HEK293 (cell line): ENCODE results near the gene SLC17A3.
A peak's percentile ranks its signal among the peaks of the same experiment; 100 is the strongest.

ENCODE experiments used
- CTCF ChIA-PET: fragments of 350-600 bp; formaldehyde crosslinking; extraction: SDS; loops from one replicate; lab custom pipeline; 2021; ENCODE audit warnings: antibody characterized with exemption; lab: Yijun Ruan, JAX
- POLR2A ChIA-PET: fragments of 300-600 bp; formaldehyde crosslinking; extraction: SDS; loops from one replicate; lab custom pipeline; 2020; ENCODE audit warnings: antibody characterized with exemption, inconsistent platforms; lab: Yijun Ruan, JAX
- H3K27ac ChIP-seq: fragments of 200-500 bp; sonication (Bioruptor generic); 2 replicates; pipeline ENCODE4 v1.5.1; 2014; ENCODE audit warnings: low read depth, low read length, control low read depth, inconsistent platforms; ENCODE audit errors: extremely low read depth
- H3K36me3 ChIP-seq, 2 experiments: fragments of 200-500 bp in 1 of 2; sonication (Bioruptor generic) in 1 of 2; 1 replicate in 1 of 2; 2 replicates in 1 of 2; pipeline ENCODE4 v1.5.1; 2014 to 2017; ENCODE audit warnings: inconsistent platforms in 2 of 2, low read length in 2 of 2; ENCODE audit not compliant: control insufficient read depth in 2 of 2, insufficient read depth in 1 of 2
- H3K4me1 ChIP-seq: fragments of 200-500 bp; sonication (Bioruptor generic); 2 replicates; pipeline ENCODE4 v1.5.1; 2014; ENCODE audit warnings: mild to moderate bottlenecking, low read length, inconsistent platforms; ENCODE audit not compliant: control insufficient read depth, insufficient read depth
- H3K4me3 ChIP-seq: 2 replicates; pipeline ENCODE4 v1.5.1; 2011; ENCODE audit warnings: low read depth, mild to moderate bottlenecking, control low read depth, low read length, moderate library complexity
- H3K9me3 ChIP-seq: fragments of 200-500 bp; sonication (Bioruptor generic); 2 replicates; pipeline ENCODE4 v1.5.1; 2014; ENCODE audit warnings: low read depth, low read length, inconsistent platforms; ENCODE audit not compliant: control insufficient read depth, insufficient read depth
- FEZF1 ChIP-seq: fragments of 450-650 bp; formaldehyde crosslinking; IDR thresholded peaks from 2 replicates; pipeline ENCODE4 v1.5.1; 2016; ENCODE audit warnings: missing biosample characterization, missing genetic modification characterization
- GLI2 ChIP-seq: fragments of 450-650 bp; formaldehyde crosslinking; IDR thresholded peaks from 2 replicates; pipeline ENCODE4; 2017; ENCODE audit warnings: missing biosample characterization, missing genetic modification characterization, low read depth, borderline replicate concordance
- KLF9 ChIP-seq: fragments of 450-650 bp; formaldehyde crosslinking; IDR thresholded peaks from 2 replicates; pipeline ENCODE4 v1.5.1; 2016; ENCODE audit warnings: missing biosample characterization, missing genetic modification characterization, low read depth
- MYNN ChIP-seq: fragments of 450-650 bp; formaldehyde crosslinking; IDR thresholded peaks from 2 replicates; pipeline ENCODE4 v1.5.1; 2016; ENCODE audit warnings: missing biosample characterization, missing genetic modification characterization, borderline replicate concordance
- MZF1 ChIP-seq: fragments of 450-650 bp; formaldehyde crosslinking; IDR thresholded peaks from 2 replicates; pipeline ENCODE4 v1.5.1; 2017; ENCODE audit warnings: missing biosample characterization, missing genetic modification characterization, borderline replicate concordance
- SALL2 ChIP-seq: fragments of 450-650 bp; formaldehyde crosslinking; IDR thresholded peaks from 2 replicates; pipeline ENCODE4 v1.5.0; 2017; ENCODE audit warnings: missing biosample characterization, mild to moderate bottlenecking, missing genetic modification characterization, borderline replicate concordance
- ZBTB48 ChIP-seq: fragments of 450-650 bp; formaldehyde crosslinking; IDR thresholded peaks from 2 replicates; pipeline ENCODE4 v1.5.1; 2016; ENCODE audit warnings: missing biosample characterization, missing genetic modification characterization
- ZFP37 ChIP-seq: fragments of 450-650 bp; formaldehyde crosslinking; IDR thresholded peaks from 2 replicates; pipeline ENCODE4 v1.5.1; 2016; ENCODE audit warnings: missing biosample characterization, missing genetic modification characterization
- ZNF155 ChIP-seq: fragments of 450-650 bp; formaldehyde crosslinking; IDR thresholded peaks from 2 replicates; pipeline ENCODE4 v1.5.1; 2016; ENCODE audit warnings: missing biosample characterization, missing genetic modification characterization
- ZNF211 ChIP-seq: fragments of 450-650 bp; formaldehyde crosslinking; IDR thresholded peaks from 2 replicates; pipeline ENCODE4 v1.5.1; 2016; ENCODE audit warnings: low read depth, missing biosample characterization, missing genetic modification characterization
- ZNF416 ChIP-seq: fragments of 450-650 bp; formaldehyde crosslinking; IDR thresholded peaks from 2 replicates; pipeline ENCODE4 v1.5.1; 2016; ENCODE audit warnings: missing biosample characterization, missing genetic modification characterization
- ZNF514 ChIP-seq: fragments of 450-650 bp; formaldehyde crosslinking; IDR thresholded peaks from 2 replicates; pipeline ENCODE4 v1.5.1; 2016; ENCODE audit warnings: missing biosample characterization, missing genetic modification characterization
- ZNF555 ChIP-seq: fragments of 450-650 bp; formaldehyde crosslinking; conservative IDR thresholded peaks from 2 replicates; pipeline ENCODE4 v1.5.1; 2017; ENCODE audit warnings: missing biosample characterization, mild to moderate bottlenecking, missing genetic modification characterization, inconsistent platforms
- ZNF585B ChIP-seq: fragments of 450-650 bp; formaldehyde crosslinking; IDR thresholded peaks from 2 replicates; pipeline ENCODE4 v1.5.1; 2016; ENCODE audit warnings: missing biosample characterization, missing genetic modification characterization
- ZNF610 ChIP-seq: fragments of 450-650 bp; formaldehyde crosslinking; IDR thresholded peaks from 2 replicates; pipeline ENCODE4 v1.5.1; 2016; ENCODE audit warnings: missing biosample characterization, missing genetic modification characterization, borderline replicate concordance
- ZNF701 ChIP-seq: fragments of 450-650 bp; formaldehyde crosslinking; IDR thresholded peaks from 2 replicates; pipeline ENCODE4 v1.5.1; 2016; ENCODE audit warnings: missing biosample characterization, missing genetic modification characterization
- ZNF768 ChIP-seq: fragments of 450-650 bp; formaldehyde crosslinking; IDR thresholded peaks from 2 replicates; pipeline ENCODE4 v1.5.1; 2018; ENCODE audit warnings: missing biosample characterization, mild to moderate bottlenecking, missing genetic modification characterization
- ZNF792 ChIP-seq: fragments of 450-650 bp; formaldehyde crosslinking; IDR thresholded peaks from 2 replicates; pipeline ENCODE4 v1.5.1; 2016; ENCODE audit warnings: missing biosample characterization, missing genetic modification characterization
- TF ChIP-seq, protein P1 (sequence below): fragments of 450-650 bp; formaldehyde crosslinking; IDR thresholded peaks from 2 replicates; pipeline ENCODE4 v1.5.1; 2016; ENCODE audit warnings: missing biosample characterization, missing genetic modification characterization, low read depth
- TF ChIP-seq, protein P2 (sequence below): fragments of 450-650 bp; IDR thresholded peaks from 2 replicates; pipeline ENCODE4 v1.5.1; 2018; ENCODE audit warnings: missing biosample characterization, mild to moderate bottlenecking, missing genetic modification characterization
- TF ChIP-seq, protein P3 (sequence below): fragments of 450-650 bp; formaldehyde crosslinking; IDR thresholded peaks from 2 replicates; pipeline ENCODE4 v1.5.1; 2016; ENCODE audit warnings: missing biosample characterization, missing genetic modification characterization
- TF ChIP-seq, protein P4 (sequence below): fragments of 450-650 bp; formaldehyde crosslinking; IDR thresholded peaks from 2 replicates; pipeline ENCODE4 v1.5.1; 2017; ENCODE audit warnings: missing biosample characterization, missing genetic modification characterization

SLC17A3 gene

GRCh38 chr6:25862199-25862598 lies 11.8 kb downstream of the SLC17A3 start:
- ChIA-PET CTCF (interaction anchor here (0.7 to 1.7 kb wide), 3 partner anchors 74 to 131 kb away, joined by 3 to 6 read pairs (median 4); no protein-coding TSS in a partner anchor), POLR2A (no interaction called here)
- H3K4me1 ChIP-seq: no peaks in the 10 kb centered on the region
- H3K4me3 ChIP-seq: no peak overlapping the region
- no peak overlapping the region for H3K27ac ChIP-seq
- H3K9me3 ChIP-seq: no peaks in the 10 kb centered on the region
- H3K36me3 ChIP-seq: no peaks in the 10 kb centered on the region
- no peak for TF ChIP-seq ZBTB48 (tag by site-specific recombination)
- TF ChIP-seq, protein P1, sequence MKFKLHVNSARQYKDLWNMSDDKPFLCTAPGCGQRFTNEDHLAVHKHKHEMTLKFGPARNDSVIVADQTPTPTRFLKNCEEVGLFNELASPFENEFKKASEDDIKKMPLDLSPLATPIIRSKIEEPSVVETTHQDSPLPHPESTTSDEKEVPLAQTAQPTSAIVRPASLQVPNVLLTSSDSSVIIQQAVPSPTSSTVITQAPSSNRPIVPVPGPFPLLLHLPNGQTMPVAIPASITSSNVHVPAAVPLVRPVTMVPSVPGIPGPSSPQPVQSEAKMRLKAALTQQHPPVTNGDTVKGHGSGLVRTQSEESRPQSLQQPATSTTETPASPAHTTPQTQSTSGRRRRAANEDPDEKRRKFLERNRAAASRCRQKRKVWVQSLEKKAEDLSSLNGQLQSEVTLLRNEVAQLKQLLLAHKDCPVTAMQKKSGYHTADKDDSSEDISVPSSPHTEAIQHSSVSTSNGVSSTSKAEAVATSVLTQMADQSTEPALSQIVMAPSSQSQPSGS (tag by site-specific recombination): peak; percentile 61
- no peak for TF ChIP-seq ZNF155 (tag by site-specific recombination)

GRCh38 chr6:25852756-25853155 lies 21.3 kb downstream of the SLC17A3 start:
- no peak overlapping the region for H3K4me3 ChIP-seq
- no peaks in the 10 kb centered on the region for H3K9me3 ChIP-seq
- no peak for TF ChIP-seq ZNF792
- TF ChIP-seq ZNF585B (tag by site-specific recombination): no peak
- TF ChIP-seq ZNF555 (tag by site-specific recombination): no peak
- TF ChIP-seq, protein P2, sequence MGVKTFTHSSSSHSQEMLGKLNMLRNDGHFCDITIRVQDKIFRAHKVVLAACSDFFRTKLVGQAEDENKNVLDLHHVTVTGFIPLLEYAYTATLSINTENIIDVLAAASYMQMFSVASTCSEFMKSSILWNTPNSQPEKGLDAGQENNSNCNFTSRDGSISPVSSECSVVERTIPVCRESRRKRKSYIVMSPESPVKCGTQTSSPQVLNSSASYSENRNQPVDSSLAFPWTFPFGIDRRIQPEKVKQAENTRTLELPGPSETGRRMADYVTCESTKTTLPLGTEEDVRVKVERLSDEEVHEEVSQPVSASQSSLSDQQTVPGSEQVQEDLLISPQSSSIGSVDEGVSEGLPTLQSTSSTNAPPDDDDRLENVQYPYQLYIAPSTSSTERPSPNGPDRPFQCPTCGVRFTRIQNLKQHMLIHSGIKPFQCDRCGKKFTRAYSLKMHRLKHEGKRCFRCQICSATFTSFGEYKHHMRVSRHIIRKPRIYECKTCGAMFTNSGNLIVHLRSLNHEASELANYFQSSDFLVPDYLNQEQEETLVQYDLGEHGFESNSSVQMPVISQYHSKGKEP (tag by site-specific recombination): no peak
- no peak for TF ChIP-seq ZNF211 (tag by site-specific recombination)
- TF ChIP-seq, protein P1 (tag by site-specific recombination): no peak
- no peak for TF ChIP-seq ZFP37 (tag by site-specific recombination)
- TF ChIP-seq ZNF514 (tag by site-specific recombination): no peak
- no peak for TF ChIP-seq KLF9 (tag by site-specific recombination)
- no peak for TF ChIP-seq MZF1 (tag by site-specific recombination)
- no peak for TF ChIP-seq GLI2 (tag by site-specific recombination)
- no peak for TF ChIP-seq ZNF416 (tag by site-specific recombination)
- TF ChIP-seq SALL2: no peak
- no peak for TF ChIP-seq ZNF768 (tag by site-specific recombination)
- no peak for TF ChIP-seq ZNF701 (tag by site-specific recombination)
- ChIA-PET CTCF (interaction anchor here (0.6 kb wide), 1 partner anchor 1645 kb away, joined by 4 read pairs; no protein-coding TSS in a partner anchor), POLR2A (no interaction called here)
- H3K27ac ChIP-seq: no peak overlapping the region
- no peaks in the 10 kb centered on the region for H3K36me3 ChIP-seq
- no peaks in the 10 kb centered on the region for H3K4me1 ChIP-seq

- ChIA-PET POLR2A (interaction anchor here (0.7 kb wide), 1 partner anchor 272 kb away, joined by 3 read pairs; no protein-coding TSS in a partner anchor), CTCF (interaction anchor here (0.7 kb wide), 1 partner anchor 587 kb away, joined by 3 read pairs; no protein-coding TSS in a partner anchor)
- Histone ChIP-seq H3K9me3 (no peaks in the 10 kb centered on the region), H3K4me1 (no peaks in the 10 kb centered on the region), H3K36me3 (no peaks in the 10 kb centered on the region), H3K27ac (no peak overlapping the region), H3K4me3 (no peak overlapping the region)
- TF ChIP-seq, protein P3, sequence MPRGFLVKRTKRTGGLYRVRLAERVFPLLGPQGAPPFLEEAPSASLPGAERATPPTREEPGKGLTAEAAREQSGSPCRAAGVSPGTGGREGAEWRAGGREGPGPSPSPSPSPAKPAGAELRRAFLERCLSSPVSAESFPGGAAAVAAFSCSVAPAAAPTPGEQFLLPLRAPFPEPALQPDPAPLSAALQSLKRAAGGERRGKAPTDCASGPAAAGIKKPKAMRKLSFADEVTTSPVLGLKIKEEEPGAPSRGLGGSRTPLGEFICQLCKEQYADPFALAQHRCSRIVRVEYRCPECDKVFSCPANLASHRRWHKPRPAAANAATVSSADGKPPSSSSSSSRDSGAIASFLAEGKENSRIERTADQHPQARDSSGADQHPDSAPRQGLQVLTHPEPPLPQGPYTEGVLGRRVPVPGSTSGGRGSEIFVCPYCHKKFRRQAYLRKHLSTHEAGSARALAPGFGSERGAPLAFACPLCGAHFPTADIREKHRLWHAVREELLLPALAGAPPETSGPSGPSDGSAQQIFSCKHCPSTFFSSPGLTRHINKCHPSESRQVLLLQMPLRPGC (tag by site-specific recombination): no peak
- no peak for TF ChIP-seq ZFP37 (tag by site-specific recombination)
- TF ChIP-seq KLF9 (tag by site-specific recombination): no peak
- TF ChIP-seq ZNF610 (tag by site-specific recombination): no peak
- TF ChIP-seq, protein P4, sequence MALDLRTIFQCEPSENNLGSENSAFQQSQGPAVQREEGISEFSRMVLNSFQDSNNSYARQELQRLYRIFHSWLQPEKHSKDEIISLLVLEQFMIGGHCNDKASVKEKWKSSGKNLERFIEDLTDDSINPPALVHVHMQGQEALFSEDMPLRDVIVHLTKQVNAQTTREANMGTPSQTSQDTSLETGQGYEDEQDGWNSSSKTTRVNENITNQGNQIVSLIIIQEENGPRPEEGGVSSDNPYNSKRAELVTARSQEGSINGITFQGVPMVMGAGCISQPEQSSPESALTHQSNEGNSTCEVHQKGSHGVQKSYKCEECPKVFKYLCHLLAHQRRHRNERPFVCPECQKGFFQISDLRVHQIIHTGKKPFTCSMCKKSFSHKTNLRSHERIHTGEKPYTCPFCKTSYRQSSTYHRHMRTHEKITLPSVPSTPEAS (tag by site-specific recombination): no peak
- TF ChIP-seq, protein P2 (tag by site-specific recombination): no peak
- TF ChIP-seq FEZF1 (tag by site-specific recombination): no peak
- no peak for TF ChIP-seq MYNN (tag by site-specific recombination)
- no peak for TF ChIP-seq ZNF416 (tag by site-specific recombination)
Observed at GRCh38 chr6:25851961-25852360, 22.1 kb downstream of the SLC17A3 start.
